Left ventricle myocardium inferior (tissue), 1 donor: ENCODE results near the gene CCNK. TPM values are rescaled to one million over a fixed set of nuclear protein-coding genes. Genes with fewer than 3 reads are reported as not detected.

Experiments
- DNase-seq: peaks from one replicate; pipeline ENCODE4 v3.0.0-alpha.2; 2020
- H3K27ac ChIP-seq: fragments of 200-600 bp; replicated peaks from 2 replicates; pipeline ENCODE4 v1.8.0; 2021
- H3K27me3 ChIP-seq: fragments of 200-600 bp; 2 replicates; pipeline ENCODE4 v1.8.0; 2021; ENCODE audit warnings: low read depth
- H3K36me3 ChIP-seq: fragments of 200-600 bp; 2 replicates; pipeline ENCODE4 v1.8.0; 2021
- H3K4me1 ChIP-seq: fragments of 200-600 bp; 2 replicates; pipeline ENCODE4 v1.8.0; 2021
- H3K4me3 ChIP-seq: fragments of 200-600 bp; 2 replicates; pipeline ENCODE4 v1.8.0; 2021; ENCODE audit warnings: mild to moderate bottlenecking, moderate library complexity
- H3K9me3 ChIP-seq: fragments of 200-600 bp; replicated peaks from 2 replicates; pipeline ENCODE4 v1.8.0; 2021
- intact Hi-C: fragments of 100-400 bp; cut with micrococcal nuclease; formaldehyde crosslinking; loops from one replicate; pipeline ENCODE4 v1.11.0; 2022
- total RNA-seq: library from RNA; stranded (reverse); fragmentation: NEBNext Ultra II Directional; extraction: Animal tissue kit (Norgen Biotek cat#: 25700); gene quantifications from one replicate; pipeline ENCODE4 v1.2.1, GENCODE V29; 2021
- TF ChIP-seq, protein P1 (sequence below): fragments of 200-600 bp; IDR thresholded peaks from 2 replicates; pipeline ENCODE4 v1.8.0; 2021; ENCODE audit warnings: antibody characterized with exemption, mild to moderate bottlenecking, borderline replicate concordance
- donor health status: DM: no; HTN: yes; CAD: no; lungs with severe emphysema.

The CCNK gene
- total RNA-seq, 1 donor from 2014 or later = 32.2 TPM

DNA sequence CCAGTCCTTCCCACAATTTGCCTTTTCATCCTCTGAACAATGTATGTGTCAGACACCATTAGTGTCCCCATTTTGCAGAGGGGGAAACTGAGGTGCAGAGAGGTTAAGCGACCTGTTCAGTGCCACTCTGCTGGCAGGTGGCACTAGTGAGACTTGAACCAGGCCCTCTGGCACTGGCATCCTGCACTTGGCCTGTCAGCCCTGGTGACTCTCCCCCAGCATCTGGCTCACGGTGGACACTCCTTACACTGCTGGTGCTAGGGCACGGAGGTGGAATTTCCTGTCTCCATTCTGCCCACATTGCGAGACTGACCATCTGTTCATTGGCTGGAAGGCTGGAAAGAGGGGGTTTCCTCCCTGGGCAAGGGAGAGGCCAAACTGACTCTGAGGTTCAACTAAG lies 48.7 kb downstream of the CCNK start:
- Histone ChIP-seq H3K9me3 (no peaks in the 10 kb centered on the region), H3K4me1 (peaks cover 46% of the 10 kb centered on the region), H3K27ac (no peak overlapping the region), H3K36me3 (no peaks in the 10 kb centered on the region), H3K4me3 (no peak overlapping the region), H3K27me3 (no peaks in the 10 kb centered on the region)
- TF ChIP-seq, protein P1, sequence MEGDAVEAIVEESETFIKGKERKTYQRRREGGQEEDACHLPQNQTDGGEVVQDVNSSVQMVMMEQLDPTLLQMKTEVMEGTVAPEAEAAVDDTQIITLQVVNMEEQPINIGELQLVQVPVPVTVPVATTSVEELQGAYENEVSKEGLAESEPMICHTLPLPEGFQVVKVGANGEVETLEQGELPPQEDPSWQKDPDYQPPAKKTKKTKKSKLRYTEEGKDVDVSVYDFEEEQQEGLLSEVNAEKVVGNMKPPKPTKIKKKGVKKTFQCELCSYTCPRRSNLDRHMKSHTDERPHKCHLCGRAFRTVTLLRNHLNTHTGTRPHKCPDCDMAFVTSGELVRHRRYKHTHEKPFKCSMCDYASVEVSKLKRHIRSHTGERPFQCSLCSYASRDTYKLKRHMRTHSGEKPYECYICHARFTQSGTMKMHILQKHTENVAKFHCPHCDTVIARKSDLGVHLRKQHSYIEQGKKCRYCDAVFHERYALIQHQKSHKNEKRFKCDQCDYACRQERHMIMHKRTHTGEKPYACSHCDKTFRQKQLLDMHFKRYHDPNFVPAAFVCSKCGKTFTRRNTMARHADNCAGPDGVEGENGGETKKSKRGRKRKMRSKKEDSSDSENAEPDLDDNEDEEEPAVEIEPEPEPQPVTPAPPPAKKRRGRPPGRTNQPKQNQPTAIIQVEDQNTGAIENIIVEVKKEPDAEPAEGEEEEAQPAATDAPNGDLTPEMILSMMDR = no peak
- intact Hi-C loops = no loop called here
- DNase-seq = no peak

DNA sequence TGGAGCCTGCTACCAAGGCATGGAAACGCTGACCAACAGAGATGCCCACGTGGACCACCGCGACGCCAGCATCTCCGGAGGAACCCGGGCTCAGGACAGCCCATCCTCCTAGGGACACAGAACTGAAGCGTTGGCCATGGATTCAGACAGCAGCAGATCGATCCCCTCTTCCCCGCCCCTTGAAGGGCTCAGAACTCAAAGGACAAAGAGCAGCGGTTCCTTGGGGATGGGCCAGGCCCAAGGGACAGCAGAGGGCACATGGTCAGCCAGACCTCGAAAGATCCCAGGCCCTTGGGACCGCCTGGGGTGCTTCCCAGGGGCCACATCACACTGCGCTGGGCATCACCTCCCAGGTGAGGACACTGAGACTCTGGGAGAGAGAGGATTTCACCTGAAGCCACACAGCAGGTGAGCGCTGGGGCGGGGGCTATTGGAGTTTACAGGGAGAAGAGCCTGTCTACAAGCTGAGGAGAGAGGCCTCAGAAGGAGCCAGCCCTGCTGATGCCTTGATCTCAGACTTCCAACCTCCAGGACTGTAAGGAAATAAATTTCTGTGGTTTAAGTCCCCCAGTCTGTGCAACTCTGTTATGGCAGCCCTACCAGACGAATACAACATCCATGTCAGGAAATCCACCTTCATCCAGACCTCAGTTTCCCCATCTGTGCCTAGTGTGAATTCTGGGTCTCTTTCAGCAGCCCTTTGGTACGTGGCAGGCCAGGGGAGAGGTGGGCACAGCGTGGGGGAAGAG lies 49.4 kb downstream of the CCNK start:
- Histone ChIP-seq H3K27ac (no peak overlapping the region), H3K9me3 (no peaks in the 10 kb centered on the region), H3K4me3 (no peak overlapping the region), H3K4me1 (peaks cover 46% of the 10 kb centered on the region), H3K27me3 (no peaks in the 10 kb centered on the region), H3K36me3 (no peaks in the 10 kb centered on the region)
- intact Hi-C loops = no loop called here
- TF ChIP-seq, protein P1 = no peak
- DNase-seq = no peak

DNA sequence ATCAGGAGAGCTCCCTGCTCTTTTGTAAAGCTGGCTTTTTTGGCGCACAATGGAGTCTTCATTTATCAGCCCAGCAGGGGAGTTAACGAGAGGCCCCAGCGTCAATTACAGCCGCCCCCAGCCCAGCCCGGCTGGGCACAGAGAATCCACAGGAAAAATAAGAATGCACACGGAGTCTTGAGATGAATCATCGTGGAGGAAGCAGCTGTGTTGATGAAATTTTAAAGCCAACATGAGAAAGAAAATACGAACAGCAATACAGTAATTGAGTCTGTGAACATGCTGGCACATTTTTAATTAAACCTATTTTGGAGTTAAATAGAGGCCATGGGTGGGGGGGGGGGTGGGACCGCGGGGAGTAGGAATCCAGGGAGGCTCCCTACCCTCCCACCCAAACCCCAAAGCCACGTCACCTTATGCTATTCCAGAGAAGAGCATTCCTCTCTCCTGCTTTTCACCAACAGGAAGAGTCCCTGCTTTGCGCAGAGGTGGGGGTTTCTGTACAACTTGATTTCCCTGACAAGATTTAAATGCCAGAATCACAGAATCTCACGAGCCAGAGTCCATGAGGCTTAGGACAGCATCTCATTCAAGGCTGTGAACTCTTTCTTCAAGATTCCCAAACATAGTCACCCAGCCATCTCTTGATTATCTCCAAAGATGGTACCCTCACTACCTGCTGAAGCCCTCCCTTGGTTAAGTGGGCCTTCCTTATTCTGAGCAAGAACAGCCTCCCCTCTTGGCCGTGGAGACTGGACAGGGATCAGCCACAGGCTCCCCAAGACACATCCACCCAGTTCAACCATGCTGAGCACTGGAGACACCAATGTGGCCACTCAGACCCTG lies 50.3 kb downstream of the CCNK start:
- Histone ChIP-seq H3K36me3 (no peaks in the 10 kb centered on the region), H3K4me3 (no peak overlapping the region), H3K9me3 (no peaks in the 10 kb centered on the region), H3K27me3 (no peaks in the 10 kb centered on the region), H3K4me1 (peaks cover 46% of the 10 kb centered on the region), H3K27ac (no peak overlapping the region)
- no peak for DNase-seq
- intact Hi-C loops = no loop called here
- TF ChIP-seq, protein P1 = no peak

DNA sequence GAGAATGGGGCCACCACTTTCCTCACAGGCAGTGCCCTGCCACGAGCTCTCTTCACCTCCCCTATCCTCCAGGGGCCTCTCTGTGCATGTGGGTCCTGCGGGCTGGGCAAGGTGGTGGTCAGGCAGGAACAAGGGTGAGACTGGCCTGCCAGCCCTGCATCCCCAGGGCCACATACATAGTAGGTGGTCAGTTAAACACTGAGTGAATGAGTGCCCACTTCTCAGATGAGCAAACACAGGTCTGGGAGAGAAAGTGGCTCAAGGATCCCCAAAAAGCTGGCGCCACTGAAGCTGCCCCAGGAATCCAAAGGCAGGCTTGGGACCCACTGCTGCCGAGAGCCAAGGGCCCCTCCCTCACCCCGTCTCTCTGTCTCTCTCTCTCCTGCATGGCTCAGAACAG lies 51.1 kb downstream of the CCNK start:
- peaks cover 47% of the 10 kb centered on the region for H3K4me1 ChIP-seq
- H3K27ac ChIP-seq = no peak overlapping the region
- intact Hi-C loops = no loop called here

DNA sequence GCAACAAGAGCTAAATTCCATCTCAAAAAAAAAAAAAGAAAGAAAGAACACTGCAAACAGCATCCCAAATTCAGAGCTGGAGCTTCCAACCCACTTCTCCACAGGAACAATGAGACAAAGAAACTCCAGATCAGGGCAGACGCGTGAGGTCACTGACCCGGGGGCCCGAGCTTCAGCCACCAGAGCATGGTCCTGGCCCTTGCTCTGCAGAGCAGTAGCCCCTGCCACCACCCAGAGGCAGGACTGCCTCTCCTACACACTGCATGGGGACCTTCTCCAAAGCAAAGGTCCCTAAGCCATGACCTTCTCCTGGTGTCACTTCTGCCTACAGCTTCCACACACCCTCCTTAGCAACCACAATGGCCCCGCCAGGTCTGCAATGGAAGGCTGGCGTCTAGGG lies 53.1 kb downstream of the CCNK start:
- no peak overlapping the region for H3K4me3 ChIP-seq
- H3K9me3 ChIP-seq = no peaks in the 10 kb centered on the region
- H3K27ac ChIP-seq = peak overlapping the region; percentile 48
- peaks cover 67% of the 10 kb centered on the region for H3K4me1 ChIP-seq
- TF ChIP-seq, protein P1 = no peak
- no peaks in the 10 kb centered on the region for H3K27me3 ChIP-seq
- intact Hi-C loops = no loop called here
- DNase-seq = no peak
- no peaks in the 10 kb centered on the region for H3K36me3 ChIP-seq

More for the DNA sequence above, 51.1 kb downstream of the CCNK start:
- no peak for DNase-seq
- H3K36me3 ChIP-seq = no peaks in the 10 kb centered on the region
- no peak overlapping the region for H3K4me3 ChIP-seq
- H3K27me3 ChIP-seq = no peaks in the 10 kb centered on the region
- no peaks in the 10 kb centered on the region for H3K9me3 ChIP-seq
- TF ChIP-seq, protein P1 = no peak
